GM23338 (cell line): ENCODE measurements around the gene PALLD. TPM values are rescaled to one million over a fixed set of nuclear protein-coding genes. Genes with fewer than 3 reads are reported as not detected.

ENCODE experiments used
- ATAC-seq: fragments of 200-7000 bp; cut with Tn5 transposase; 3 replicates; pipeline ENCODE4 v1.9.1; 2020
- DNase-seq: peaks from one replicate; pipeline ENCODE4 v3.0.0-alpha.2; 2015; ENCODE audit warnings: low spot score
- H2AFZ ChIP-seq: fragments of 200-600 bp; sonication (generic); 2 replicates; pipeline ENCODE4 v1.8.0; 2016; ENCODE audit warnings: antibody characterized with exemption, mild to moderate bottlenecking, moderate library complexity
- H3F3A ChIP-seq: fragments of 200-600 bp; sonication (generic); replicated peaks from 2 replicates; pipeline ENCODE4 v1.8.0; 2017; ENCODE audit warnings: antibody characterized with exemption, mixed run types, low read depth
- H3K27ac ChIP-seq: fragments of 200-600 bp; sonication (generic); 2 replicates; pipeline ENCODE4 v1.6.1; 2016; ENCODE audit warnings: low read depth
- H3K27me3 ChIP-seq: fragments of 200-600 bp; sonication (generic); 2 replicates; pipeline ENCODE4 v1.8.0; 2016; ENCODE audit warnings: mild to moderate bottlenecking, mixed run types, moderate library complexity; ENCODE audit not compliant: insufficient read depth
- H3K36me3 ChIP-seq: fragments of 200-600 bp; sonication (generic); 2 replicates; pipeline ENCODE4 v1.8.0; 2016; ENCODE audit warnings: mild to moderate bottlenecking; ENCODE audit not compliant: insufficient read depth
- H3K4me1 ChIP-seq: fragments of 200-600 bp; sonication (generic); 2 replicates; pipeline ENCODE4 v1.8.0; 2016; ENCODE audit warnings: mild to moderate bottlenecking, moderate library complexity; ENCODE audit not compliant: insufficient read depth
- H3K4me2 ChIP-seq: fragments of 200-600 bp; sonication (generic); 2 replicates; pipeline ENCODE4 v1.7.1; 2017; ENCODE audit warnings: mixed run types
- H3K4me3 ChIP-seq: fragments of 200-600 bp; sonication (generic); 2 replicates; pipeline ENCODE4 v1.6.1; 2016; ENCODE audit warnings: mixed run types
- H3K79me2 ChIP-seq: fragments of 200-600 bp; sonication (generic); replicated peaks from 2 replicates; pipeline ENCODE4 v1.8.0; 2017; ENCODE audit warnings: mild to moderate bottlenecking; ENCODE audit not compliant: insufficient read depth
- H3K9me2 ChIP-seq: fragments of 200-600 bp; sonication (generic); 2 replicates; pipeline ENCODE4 v1.8.0; 2017; ENCODE audit not compliant: insufficient read depth
- H4K20me1 ChIP-seq: fragments of 200-600 bp; sonication (generic); replicated peaks from 2 replicates; pipeline ENCODE4 v1.8.0; 2017; ENCODE audit warnings: mild to moderate bottlenecking; ENCODE audit not compliant: insufficient read depth
- H3K27ac Mint-ChIP-seq: 2 replicates; pipeline ENCODE4 v1.8.0; 2020; ENCODE audit warnings: inconsistent platforms, mild to moderate bottlenecking, moderate library complexity, mixed read lengths
- H3K27me3 Mint-ChIP-seq: 3 replicates; pipeline ENCODE4 v1.8.0; 2022; ENCODE audit warnings: low read depth, mild to moderate bottlenecking, moderate library complexity, mixed read lengths, inconsistent platforms; ENCODE audit not compliant: insufficient read depth, poor library complexity
- H3K36me3 Mint-ChIP-seq: 3 replicates; pipeline ENCODE4 v1.8.0; 2021; ENCODE audit warnings: low read depth, mild to moderate bottlenecking, inconsistent platforms, moderate library complexity, mixed read lengths
- H3K4me1 Mint-ChIP-seq: 3 replicates; pipeline ENCODE4 v1.8.0; 2020; ENCODE audit warnings: mild to moderate bottlenecking, inconsistent platforms, mixed read lengths
- H3K4me3 Mint-ChIP-seq: 3 replicates; pipeline ENCODE4 v1.8.0; 2021; ENCODE audit warnings: moderate library complexity, mild to moderate bottlenecking, inconsistent platforms, mixed read lengths
- H3K9me3 Mint-ChIP-seq: 3 replicates; pipeline ENCODE4 v1.8.0; 2020; ENCODE audit warnings: moderate library complexity, mild to moderate bottlenecking, inconsistent platforms, mixed read lengths
- CREB1 ChIP-seq: fragments of 250-450 bp; sonication (Bioruptor Pico); IDR thresholded peaks from 2 replicates; pipeline ENCODE4 v1.5.0; 2020; ENCODE audit warnings: low read depth, mild to moderate bottlenecking, moderate library complexity
- CTCF ChIP-seq, 2 experiments: fragments of 200-600 bp in 1 of 2; sonication (generic) in 1 of 2; conservative IDR thresholded peaks; 2 replicates each; pipeline versions ENCODE4 v1.5.1 to v1.6.1; 2016 to 2017; ENCODE audit warnings: antibody characterized with exemption in 2 of 2, low read depth in 2 of 2, mild to moderate bottlenecking in 2 of 2, moderate library complexity in 1 of 2
- ETS1 ChIP-seq: IDR thresholded peaks from 2 replicates; pipeline ENCODE4 v1.6.1; 2016; ENCODE audit warnings: antibody characterized with exemption
- EZH2 ChIP-seq: fragments of 200-600 bp; sonication (generic); IDR thresholded peaks from one replicate; pipeline ENCODE4 v1.8.0; 2017; ENCODE audit warnings: antibody characterized with exemption, mild to moderate bottlenecking, low read depth; ENCODE audit not compliant: unreplicated experiment
- EZH2phosphoT487 ChIP-seq: fragments of 200-600 bp; sonication (generic); IDR thresholded peaks from one replicate; pipeline ENCODE4 v1.8.1; 2018; ENCODE audit warnings: antibody characterized with exemption; ENCODE audit not compliant: unreplicated experiment
- JUNB ChIP-seq: IDR thresholded peaks from one replicate; pipeline ENCODE4 v1.6.1; 2016; ENCODE audit warnings: antibody characterized with exemption; ENCODE audit not compliant: unreplicated experiment
- NANOG ChIP-seq: IDR thresholded peaks from 2 replicates; pipeline ENCODE4 v1.6.1; 2016; ENCODE audit warnings: antibody characterized with exemption, borderline replicate concordance
- POLR2AphosphoS5 ChIP-seq: IDR thresholded peaks from 2 replicates; pipeline ENCODE4 v1.6.1; 2016; ENCODE audit warnings: antibody characterized with exemption, low read depth
- REST ChIP-seq: IDR thresholded peaks from one replicate; pipeline ENCODE4 v1.6.1; 2018; ENCODE audit warnings: antibody characterized with exemption; ENCODE audit not compliant: unreplicated experiment
- STAT1 ChIP-seq: IDR thresholded peaks from one replicate; pipeline ENCODE4 v1.6.1; 2016; ENCODE audit warnings: antibody characterized with exemption; ENCODE audit not compliant: unreplicated experiment
- ZNF114 ChIP-seq: fragments of 250-450 bp; sonication (Bioruptor Pico); IDR thresholded peaks from 2 replicates; pipeline ENCODE4 v1.5.0; 2020; ENCODE audit warnings: mild to moderate bottlenecking, moderate library complexity
- ZNF331 ChIP-seq: fragments of 250-450 bp; sonication (Bioruptor Pico); IDR thresholded peaks from 2 replicates; pipeline ENCODE4 v1.5.0; 2020; ENCODE audit warnings: low read depth, mild to moderate bottlenecking, moderate library complexity
- ZNF462 ChIP-seq: fragments of 250-450 bp; sonication (Bioruptor Pico); IDR thresholded peaks from 2 replicates; pipeline ENCODE4 v1.5.0; 2020; ENCODE audit warnings: mild to moderate bottlenecking, moderate library complexity
- polyA plus RNA-seq: library from polyadenylated mRNA; unstranded; fragments of >200 nt; fragmentation: Nextera tagmentation; extraction: Ambion mirVana; gene quantifications from 2 replicates; pipeline ENCODE4 v1.2.1, GENCODE V29; 2016
- total RNA-seq: library from RNA; depleted of rRNA; stranded (reverse); fragments of >200 nt; shearing (Covaris generic); gene quantifications from 2 replicates; pipeline ENCODE4 v1.2.3, GENCODE V29; 2014

The PALLD gene
- total and polyA plus RNA-seq, 2 experiments from 2014 or later, result 13.1 to 30.2 TPM

- Mint-ChIP-seq H3K27me3 (no peaks in the 10 kb centered on the region), H3K4me3 (no peak overlapping the region), H3K4me1 (no peaks in the 10 kb centered on the region; the same call in 2 of the 3 replicates), H3K27ac (no peak overlapping the region), H3K9me3 (no peaks in the 10 kb centered on the region), H3K36me3 (no peaks in the 10 kb centered on the region)
- Histone ChIP-seq H3K79me2 (no peaks in the 10 kb centered on the region), H3K27ac (no peak overlapping the region), H4K20me1 (no peaks in the 10 kb centered on the region), H3K36me3 (no peaks in the 10 kb centered on the region), H3K4me2 (no peak overlapping the region), H3F3A (no peaks in the 10 kb centered on the region), H3K4me1 (no peaks in the 10 kb centered on the region), H3K9me2 (no peaks in the 10 kb centered on the region), H3K4me3 (no peak overlapping the region), H2AFZ (no peak overlapping the region), H3K27me3 (no peaks in the 10 kb centered on the region)
- no peak for TF ChIP-seq EZH2phosphoT487
- TF ChIP-seq ETS1, result no peak
- no peak for TF ChIP-seq POLR2AphosphoS5
- TF ChIP-seq ZNF114 (CRISPR knock-in tag), result no peak
- TF ChIP-seq CTCF (conservative IDR thresholded peaks at IDR 0.05; ENCODE audit: low read depth in 2 of 2), result no peak
- no peak for TF ChIP-seq REST
- TF ChIP-seq CREB1, result no peak
- TF ChIP-seq JUNB, result no peak
- no peak for TF ChIP-seq STAT1
- TF ChIP-seq ZNF462 (CRISPR knock-in tag), result no peak
- no peak for TF ChIP-seq ZNF331 (CRISPR knock-in tag)
- TF ChIP-seq EZH2, result no peak
- TF ChIP-seq NANOG, result no peak
- DNase-seq (no peak), ATAC-seq (no peak)
These were observed 176.6 kb downstream of the PALLD start for GRCh38 chr4:168673476-168673875.
